CD8-positive, alpha-beta memory T cell (primary cell): ENCODE results near the gene ZCCHC17. TPM values are rescaled to one million over a fixed set of nuclear protein-coding genes. Genes with fewer than 3 reads are reported as not detected.

ENCODE experiments used
- CTCF ChIA-PET: fragments of 350-600 bp; sonication (Branson Sonifier 250); formaldehyde crosslinking; loops from one replicate; lab custom pipeline; 2021; ENCODE audit warnings: antibody characterized with exemption; lab: Charles Lee
- POLR2A ChIA-PET: fragments of 350-600 bp; sonication (Branson Sonifier 250); formaldehyde crosslinking; loops from one replicate; lab custom pipeline; 2021; ENCODE audit warnings: antibody characterized with exemption; lab: Charles Lee
- DNase-seq, 5 donors: peaks; one replicate each; pipeline versions ENCODE4 v3.0.0 to v3.0.0-alpha.2; 2020 to 2022; ENCODE audit warnings: mixed read lengths in 1 of 5
- H3K27ac ChIP-seq: one replicate; pipeline ENCODE4 v1.7.0; 2013; ENCODE audit warnings: low read depth, mild to moderate bottlenecking, low read length, moderate library complexity
- H3K27me3 ChIP-seq: 2 replicates; pipeline ENCODE4 v1.7.0; 2013; ENCODE audit warnings: low read length, mild to moderate bottlenecking; ENCODE audit not compliant: insufficient read depth, poor library complexity, severe bottlenecking
- H3K36me3 ChIP-seq: 2 replicates; pipeline ENCODE4 v1.7.0; 2013; ENCODE audit warnings: mild to moderate bottlenecking, low read length, moderate library complexity; ENCODE audit not compliant: insufficient read depth
- H3K4me1 ChIP-seq: 2 replicates; pipeline ENCODE4 v1.7.0; 2013; ENCODE audit warnings: mild to moderate bottlenecking, low read length, moderate library complexity; ENCODE audit not compliant: insufficient read depth
- H3K4me3 ChIP-seq: 2 replicates; pipeline ENCODE4 v1.7.0; 2013; ENCODE audit warnings: mild to moderate bottlenecking, low read length
- H3K9me3 ChIP-seq: 2 replicates; pipeline ENCODE4 v1.7.0; 2013; ENCODE audit warnings: mild to moderate bottlenecking, low read length
- H3K27ac Mint-ChIP-seq, 8 donors: one replicate each; pipeline ENCODE4 v1.8.0; 2020 to 2021; ENCODE audit warnings: mixed read lengths in 8 of 8, mild to moderate bottlenecking in 6 of 8, inconsistent platforms in 3 of 8, moderate library complexity in 3 of 8
- H3K27me3 Mint-ChIP-seq, 2 donors: one replicate each; pipeline ENCODE4 v1.8.0; 2020 to 2021; ENCODE audit warnings: mixed read lengths in 2 of 2, mild to moderate bottlenecking in 1 of 2, moderate library complexity in 1 of 2
- H3K36me3 Mint-ChIP-seq, 3 donors: one replicate each; pipeline ENCODE4 v1.8.0; 2020 to 2021; ENCODE audit warnings: mixed read lengths in 3 of 3, inconsistent platforms in 1 of 3, mild to moderate bottlenecking in 1 of 3
- H3K4me1 Mint-ChIP-seq, 3 donors: one replicate each; pipeline ENCODE4 v1.8.0; 2020 to 2021; ENCODE audit warnings: mixed read lengths in 3 of 3, inconsistent platforms in 1 of 3, mild to moderate bottlenecking in 1 of 3
- H3K4me3 Mint-ChIP-seq, 7 donors: one replicate each; pipeline ENCODE4 v1.8.0; 2020 to 2021; ENCODE audit warnings: mixed read lengths in 7 of 7, mild to moderate bottlenecking in 6 of 7, moderate library complexity in 4 of 7, inconsistent platforms in 2 of 7
- H3K9me3 Mint-ChIP-seq, 5 donors: one replicate each; pipeline ENCODE4 v1.8.0; 2020 to 2022; ENCODE audit warnings: mixed read lengths in 5 of 5, mild to moderate bottlenecking in 3 of 5, moderate library complexity in 2 of 5, inconsistent platforms in 1 of 5
- polyA plus RNA-seq: library from polyadenylated mRNA; unstranded; fragments of 300-500 nt; fragmentation: Illumina TruSeq; gene quantifications from one replicate; pipeline ENCODE4 v1.2.3, GENCODE V29; 2021
- total RNA-seq, 2 experiments: library from RNA; stranded (reverse); gene quantifications; one replicate each; pipeline ENCODE4 v1.2.3, GENCODE V29; 2021

Gene ZCCHC17
- total and polyA plus RNA-seq, 3 experiments from 2014 or later = 30.4 to 51.0 (median 30.8) TPM

DNA sequence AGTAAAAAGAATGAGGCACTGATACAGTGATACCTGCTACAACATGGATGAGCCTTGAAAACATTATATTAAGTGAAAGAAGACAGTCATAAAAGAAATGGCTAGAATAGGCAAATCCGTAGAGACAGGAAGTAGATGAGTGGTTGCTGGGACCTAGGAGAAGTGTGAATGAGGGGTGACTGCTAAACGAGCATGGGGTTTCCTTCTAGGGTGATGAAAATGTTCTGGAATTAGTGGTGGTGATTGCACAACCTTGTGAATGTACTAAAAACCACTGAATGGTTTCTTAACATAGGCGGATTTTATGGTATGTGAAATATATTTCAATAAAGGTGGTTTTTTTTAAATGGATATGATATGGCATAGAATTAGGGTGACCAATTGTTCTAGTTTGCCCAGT lies 103.6 kb downstream of the ZCCHC17 start:
- H3K9me3 ChIP-seq = no peaks in the 10 kb centered on the region
- POLR2A ChIA-PET = no interaction called here
- CTCF ChIA-PET = no interaction called here

GRCh38 chr1:31401241-31401640 lies 104.4 kb downstream of the ZCCHC17 start:
- Histone ChIP-seq H3K36me3 (no peaks in the 10 kb centered on the region), H3K27ac (no peak overlapping the region), H3K27me3 (no peaks in the 10 kb centered on the region), H3K4me3 (no peak overlapping the region), H3K4me1 (no peaks in the 10 kb centered on the region), H3K9me3 (no peaks in the 10 kb centered on the region)
- Mint-ChIP-seq H3K9me3 (no peaks in the 10 kb centered on the region), H3K4me3 (no peak overlapping the region), H3K27me3 (peaks cover 5 to 6% of the 10 kb centered on the region in 2 donors), H3K36me3 (peaks cover 0 to 2% (median 0%) of the 10 kb centered on the region in 3 donors), H3K27ac (no peak overlapping the region), H3K4me1 (no peaks in the 10 kb centered on the region)
- CTCF ChIA-PET = no interaction called here
- POLR2A ChIA-PET = no interaction called here
- DNase-seq = no peak

More for the DNA sequence above, 103.6 kb downstream of the ZCCHC17 start:
- H3K4me1 Mint-ChIP-seq = no peaks in the 10 kb centered on the region
- H3K4me3 Mint-ChIP-seq = no peak overlapping the region
- H3K36me3 Mint-ChIP-seq = peaks cover 0 to 2% (median 0%) of the 10 kb centered on the region in 3 donors
- no peaks in the 10 kb centered on the region for H3K36me3 ChIP-seq
- no peak for DNase-seq
- H3K27ac ChIP-seq = no peak overlapping the region
- no peak overlapping the region for H3K27ac Mint-ChIP-seq
- H3K27me3 ChIP-seq = no peaks in the 10 kb centered on the region
- H3K4me3 ChIP-seq = no peak overlapping the region
- peaks cover 5 to 6% of the 10 kb centered on the region in 2 donors for H3K27me3 Mint-ChIP-seq
- no peaks in the 10 kb centered on the region for H3K9me3 Mint-ChIP-seq
- H3K4me1 ChIP-seq = no peaks in the 10 kb centered on the region

DNA sequence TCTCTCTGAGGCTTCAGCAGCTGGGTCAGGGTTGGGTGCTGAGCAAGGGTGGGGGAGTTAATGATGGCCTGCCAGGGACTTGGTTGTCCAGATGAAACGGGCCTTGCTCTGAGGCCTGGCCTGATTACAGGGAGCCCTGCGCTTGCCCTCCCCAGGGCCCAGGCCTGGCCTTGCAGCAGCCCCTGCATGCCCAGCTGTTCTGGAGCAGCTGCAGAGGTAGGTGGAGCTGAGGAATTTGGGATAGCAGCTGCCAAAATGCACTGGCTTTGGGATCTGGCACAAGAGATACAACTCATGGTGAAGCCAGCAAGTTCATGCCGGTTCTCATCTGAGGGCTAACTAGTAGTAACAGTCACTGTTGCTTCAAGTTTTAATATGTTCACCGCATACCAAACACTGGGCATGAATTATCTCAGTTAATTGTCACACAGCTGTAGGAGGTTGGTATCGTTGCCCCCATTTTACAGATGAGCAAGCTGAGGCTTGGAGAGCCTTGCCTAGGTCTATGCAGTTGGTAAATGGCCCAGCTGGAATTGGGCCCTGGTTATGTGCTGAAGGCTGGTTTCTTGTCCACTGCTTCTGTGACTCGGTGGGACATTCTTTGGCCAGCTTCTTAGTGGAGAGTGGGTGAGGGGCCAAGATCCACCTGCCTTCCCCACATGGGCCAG lies 108.9 kb downstream of the ZCCHC17 start:
- ChIA-PET POLR2A (no interaction called here), CTCF (interaction anchor here (1.0 kb wide), 1 partner anchor 12 kb away, joined by 5 read pairs; no protein-coding TSS in a partner anchor)
- Mint-ChIP-seq H3K9me3 (no peaks in the 10 kb centered on the region), H3K4me1 (no peaks in the 10 kb centered on the region), H3K4me3 (no peak overlapping the region), H3K27ac (no peak overlapping the region), H3K27me3 (peaks cover 15 to 33% of the 10 kb centered on the region in 2 donors), H3K36me3 (peaks cover 0 to 2% (median 0%) of the 10 kb centered on the region in 3 donors)
- Histone ChIP-seq H3K4me3 (no peak overlapping the region), H3K36me3 (no peaks in the 10 kb centered on the region), H3K4me1 (no peaks in the 10 kb centered on the region), H3K27me3 (no peaks in the 10 kb centered on the region), H3K9me3 (no peaks in the 10 kb centered on the region), H3K27ac (no peak overlapping the region)
- DNase-seq = no peak

GRCh38 chr1:31407029-31407626 lies 110.3 kb downstream of the ZCCHC17 start:
- Mint-ChIP-seq H3K36me3 (peaks cover 0 to 2% (median 0%) of the 10 kb centered on the region in 3 donors), H3K27me3 (peaks cover 28 to 44% of the 10 kb centered on the region in 2 donors), H3K9me3 (no peaks in the 10 kb centered on the region), H3K4me1 (peaks cover 0 to 1% (median under 1%) of the 10 kb centered on the region in 3 donors), H3K4me3 (no peak overlapping the region), H3K27ac (no peak overlapping the region)
- DNase-seq = no peak
- CTCF ChIA-PET = no interaction called here
- Histone ChIP-seq H3K27ac (no peak overlapping the region), H3K36me3 (no peaks in the 10 kb centered on the region), H3K4me3 (no peak overlapping the region), H3K9me3 (no peaks in the 10 kb centered on the region), H3K27me3 (peaks cover 11% of the 10 kb centered on the region), H3K4me1 (no peaks in the 10 kb centered on the region)
- POLR2A ChIA-PET = no interaction called here

- no peak overlapping the region for H3K4me3 Mint-ChIP-seq
Measured at GRCh38 chr1:31408788-31409318, 112.0 kb downstream of the ZCCHC17 start.

DNA sequence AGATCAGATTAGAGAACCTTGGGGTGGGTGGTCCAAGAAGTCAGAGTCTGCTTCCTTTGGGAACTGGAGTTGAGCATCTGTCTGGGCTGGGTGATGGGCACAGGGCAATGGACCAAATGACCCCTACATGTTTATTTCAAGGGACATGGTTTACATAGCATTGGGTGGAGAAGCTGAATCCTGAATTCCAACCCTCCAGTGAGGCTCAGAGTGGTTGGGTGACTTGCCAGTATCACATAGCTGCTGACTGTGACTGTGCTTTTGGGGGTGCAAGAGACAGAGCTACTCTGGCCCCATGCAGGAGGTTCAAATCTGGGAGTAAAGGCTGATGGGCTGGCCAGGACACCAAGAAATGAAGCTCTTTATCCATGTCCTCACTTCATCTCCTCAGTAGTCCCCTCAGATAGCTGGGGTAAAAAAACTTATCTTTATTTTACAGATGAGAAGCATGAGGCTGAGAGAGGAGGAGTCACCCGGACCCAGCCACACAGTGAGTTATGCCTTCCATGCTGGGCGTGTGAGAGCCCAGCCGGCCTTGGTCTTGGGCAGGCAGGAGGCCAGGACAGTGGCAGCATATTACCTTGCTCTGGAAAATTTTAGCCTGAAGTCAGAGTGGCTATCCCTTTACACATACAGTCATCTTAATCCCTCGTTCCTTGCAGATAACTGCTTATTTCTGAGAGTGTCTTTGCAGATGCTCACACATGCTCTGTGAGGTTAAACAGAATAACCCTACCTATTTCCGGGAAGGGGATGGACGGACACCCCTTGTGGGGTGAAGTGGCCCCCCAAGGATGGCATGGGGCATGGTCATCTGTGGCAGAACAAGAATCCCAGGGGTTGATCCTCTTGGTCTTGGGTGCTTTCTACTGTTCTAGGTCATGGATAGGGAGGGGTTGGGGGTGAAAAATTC lies 113.4 kb downstream of the ZCCHC17 start:
- H3K9me3 ChIP-seq = no peaks in the 10 kb centered on the region
- Mint-ChIP-seq H3K27me3 (peaks cover 39 to 59% of the 10 kb centered on the region in 2 donors), H3K27ac (no peak overlapping the region), H3K4me3 (peak overlapping the region in 3 of 7 donors; percentile 23 to 50 (median 25)), H3K4me1 (peaks cover 6 to 13% (median 12%) of the 10 kb centered on the region in 3 donors), H3K9me3 (no peaks in the 10 kb centered on the region), H3K36me3 (no peaks in the 10 kb centered on the region)
- peaks cover 5% of the 10 kb centered on the region for H3K4me1 ChIP-seq
- H3K27ac ChIP-seq = no peak overlapping the region
- ChIA-PET CTCF (interaction anchor here (1.0 to 1.9 kb wide), 2 partner anchors 13 to 16 kb away, joined by 3 to 6 read pairs; no protein-coding TSS in a partner anchor), POLR2A (no interaction called here)
- H3K27me3 ChIP-seq = peaks cover 29% of the 10 kb centered on the region
- no peak overlapping the region for H3K4me3 ChIP-seq
- DNase-seq = no peak
- no peaks in the 10 kb centered on the region for H3K36me3 ChIP-seq

More at GRCh38 chr1:31408788-31409318, 112.0 kb downstream of the ZCCHC17 start:
- H3K27ac ChIP-seq = no peak overlapping the region
- POLR2A ChIA-PET = no interaction called here
- peaks cover 0 to 2% (median 0%) of the 10 kb centered on the region in 3 donors for H3K36me3 Mint-ChIP-seq
- H3K4me1 ChIP-seq = peaks cover 3% of the 10 kb centered on the region
- no peaks in the 10 kb centered on the region for H3K9me3 ChIP-seq
- no peak overlapping the region for H3K4me3 ChIP-seq
- DNase-seq = no peak
- no peak overlapping the region for H3K27ac Mint-ChIP-seq
- H3K27me3 ChIP-seq = peaks cover 18% of the 10 kb centered on the region
- H3K36me3 ChIP-seq = no peaks in the 10 kb centered on the region
- H3K4me1 Mint-ChIP-seq = peaks cover 5 to 11% (median 11%) of the 10 kb centered on the region in 3 donors
- no peaks in the 10 kb centered on the region for H3K9me3 Mint-ChIP-seq
- peaks cover 32 to 51% of the 10 kb centered on the region in 2 donors for H3K27me3 Mint-ChIP-seq
- CTCF ChIA-PET = interaction anchor here (0.8 to 1.0 kb wide), 2 partner anchors 14 kb away, joined by 3 read pairs; no protein-coding TSS in a partner anchor

DNA sequence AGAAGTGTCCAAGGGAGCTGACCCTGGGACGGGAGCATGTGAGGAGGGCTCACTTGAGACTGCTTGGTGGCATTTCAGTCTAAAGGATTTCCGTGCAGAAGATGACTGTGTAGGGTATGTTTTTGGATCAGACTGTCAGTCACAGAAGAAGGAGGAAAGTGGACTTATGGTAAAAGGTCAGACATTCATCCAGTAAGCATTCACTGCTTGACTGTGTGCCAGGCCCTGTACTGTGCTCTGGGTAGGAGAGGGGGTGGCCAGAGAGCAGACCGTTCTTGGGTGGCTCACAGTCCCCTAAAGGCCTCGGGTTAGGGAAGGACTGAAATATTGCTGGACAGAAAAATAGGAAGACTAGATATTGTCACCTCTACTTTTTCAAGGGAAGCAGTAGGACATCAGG lies 114.0 kb downstream of the ZCCHC17 start:
- ChIA-PET CTCF (interaction anchor here (1.9 kb wide), 1 partner anchor 12 kb away, joined by 6 read pairs; no protein-coding TSS in a partner anchor), POLR2A (no interaction called here)
- Mint-ChIP-seq H3K36me3 (no peaks in the 10 kb centered on the region), H3K4me3 (peak overlapping the region in 4 of 7 donors; percentile 18 to 50 (median 29)), H3K4me1 (peaks cover 6 to 13% (median 12%) of the 10 kb centered on the region in 3 donors), H3K27me3 (peaks cover 45 to 66% of the 10 kb centered on the region in 2 donors), H3K27ac (no peak overlapping the region), H3K9me3 (no peaks in the 10 kb centered on the region)
- Histone ChIP-seq H3K9me3 (no peaks in the 10 kb centered on the region), H3K4me3 (no peak overlapping the region), H3K4me1 (peaks cover 5% of the 10 kb centered on the region), H3K36me3 (no peaks in the 10 kb centered on the region), H3K27me3 (peaks cover 29% of the 10 kb centered on the region), H3K27ac (no peak overlapping the region)
- DNase-seq = no peak
